ENCODE results near the gene GPATCH4.
"Not testable (repeated sequence)": the region's sequence is repeated elsewhere in the genome, so short reads cannot be mapped to it uniquely, and the experiment has no call there.

The GPATCH4 gene

DNA sequence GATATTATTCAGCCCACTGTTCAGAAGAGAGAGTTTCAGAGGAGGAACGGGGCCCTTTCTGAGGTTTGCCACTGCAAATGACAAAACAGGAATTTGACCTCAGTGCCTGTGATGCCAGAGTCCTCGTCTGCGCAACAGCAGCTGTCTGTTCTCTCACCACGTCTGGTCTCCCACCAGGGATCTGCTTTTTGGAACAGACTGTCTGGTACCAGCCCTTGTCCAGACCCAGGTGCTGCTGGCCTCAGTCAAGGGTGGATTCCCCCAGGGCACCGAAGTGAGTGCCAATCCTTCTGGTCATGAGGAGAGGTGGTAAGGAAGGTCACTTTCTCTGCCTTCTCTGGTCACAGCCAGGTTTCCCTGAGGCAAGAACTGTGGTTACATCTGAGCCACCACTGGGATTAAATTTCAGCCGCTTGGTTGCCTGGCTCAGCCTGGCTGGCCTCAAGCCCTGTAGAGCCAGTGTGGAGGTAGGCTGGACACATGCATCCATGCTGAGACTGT, 38.4 kb upstream of the GPATCH4 start:
- no peaks in the 10 kb centered on the region for H3K9me3 Mint-ChIP-seq
- H3K36me3 Mint-ChIP-seq (ENCODE audit: low read depth) = no peaks in the 10 kb centered on the region
- H3K4me1 Mint-ChIP-seq (ENCODE audit: low read depth) = peaks cover 25% of the 10 kb centered on the region
- H3K4me3 Mint-ChIP-seq = no peak overlapping the region
- H3K27me3 Mint-ChIP-seq = peaks cover 70% of the 10 kb centered on the region
- no peak overlapping the region for H3K27ac Mint-ChIP-seq

DNA sequence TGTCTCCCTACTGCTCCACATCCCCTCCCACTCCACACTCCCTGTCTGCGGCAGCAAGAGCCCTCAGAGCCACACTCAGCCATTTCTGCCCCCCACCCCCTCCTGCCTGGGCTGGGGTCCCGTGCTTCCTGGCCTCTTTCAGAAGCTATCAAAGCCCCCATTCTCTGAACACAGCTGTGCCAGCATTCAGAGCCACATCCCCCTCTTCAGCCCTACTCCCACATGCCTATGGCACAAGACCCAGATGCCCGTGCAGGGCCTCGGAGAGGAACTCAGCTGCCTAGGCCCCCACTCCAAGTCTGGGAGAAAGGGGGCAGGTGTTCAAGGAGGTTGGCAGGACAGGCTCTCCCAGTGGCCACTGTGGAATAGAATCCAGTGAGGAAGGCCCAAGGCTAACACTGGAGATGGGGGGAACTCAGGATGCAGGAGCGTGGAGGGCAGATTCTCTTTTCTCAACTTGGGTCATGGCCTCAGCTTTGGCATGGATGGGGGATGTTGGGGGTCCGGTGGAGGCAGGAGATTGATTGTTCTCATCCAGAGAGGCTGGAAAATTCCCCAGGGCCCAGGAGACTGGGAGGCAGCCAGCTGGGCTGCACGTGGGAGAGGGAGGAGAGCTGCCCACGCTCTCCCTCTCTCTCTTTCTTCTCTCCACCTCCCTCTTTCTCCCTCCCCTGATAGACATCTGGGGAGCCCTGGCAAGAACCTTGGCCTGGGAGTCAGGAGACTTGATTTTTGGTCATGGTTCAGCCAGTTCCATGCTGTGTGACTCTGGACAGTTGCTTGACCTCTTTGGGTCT, 37.1 kb upstream of the GPATCH4 start:
- peaks cover 19% of the 10 kb centered on the region for H3K4me1 Mint-ChIP-seq (ENCODE audit: low read depth)
- peaks cover 67% of the 10 kb centered on the region for H3K27me3 Mint-ChIP-seq

DNA sequence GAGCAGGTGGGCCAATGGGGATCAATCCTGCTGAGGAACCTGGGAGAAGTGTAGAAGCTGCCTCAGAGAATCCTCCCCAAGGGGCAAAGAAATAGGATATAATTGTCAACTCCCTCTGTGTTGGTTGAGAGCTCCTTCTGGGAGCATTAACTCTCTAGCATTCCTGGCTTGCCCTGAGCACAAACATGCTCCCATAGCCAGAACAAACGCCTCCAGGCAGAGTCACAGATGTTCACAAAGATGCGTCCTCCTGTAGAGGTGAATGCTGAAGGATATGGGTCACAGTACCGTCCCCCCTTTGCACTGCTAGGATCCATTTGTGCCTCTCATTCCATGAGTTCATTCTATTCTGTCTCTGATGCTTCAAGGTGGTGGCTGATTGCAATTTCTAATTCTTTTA, 31.1 kb upstream of the GPATCH4 start:
- Mint-ChIP-seq H3K9me3 (no peaks in the 10 kb centered on the region), H3K4me1 (ENCODE audit: low read depth) (no peaks in the 10 kb centered on the region), H3K36me3 (ENCODE audit: low read depth) (no peaks in the 10 kb centered on the region), H3K4me3 (no peak overlapping the region), H3K27me3 (peaks cover 60% of the 10 kb centered on the region), H3K27ac (no peak overlapping the region)

More for the DNA sequence above, 37.1 kb upstream of the GPATCH4 start:
- no peak overlapping the region for H3K27ac Mint-ChIP-seq
- H3K4me3 Mint-ChIP-seq = no peak overlapping the region
- H3K36me3 Mint-ChIP-seq (ENCODE audit: low read depth) = no peaks in the 10 kb centered on the region
- H3K9me3 Mint-ChIP-seq = no peaks in the 10 kb centered on the region

DNA sequence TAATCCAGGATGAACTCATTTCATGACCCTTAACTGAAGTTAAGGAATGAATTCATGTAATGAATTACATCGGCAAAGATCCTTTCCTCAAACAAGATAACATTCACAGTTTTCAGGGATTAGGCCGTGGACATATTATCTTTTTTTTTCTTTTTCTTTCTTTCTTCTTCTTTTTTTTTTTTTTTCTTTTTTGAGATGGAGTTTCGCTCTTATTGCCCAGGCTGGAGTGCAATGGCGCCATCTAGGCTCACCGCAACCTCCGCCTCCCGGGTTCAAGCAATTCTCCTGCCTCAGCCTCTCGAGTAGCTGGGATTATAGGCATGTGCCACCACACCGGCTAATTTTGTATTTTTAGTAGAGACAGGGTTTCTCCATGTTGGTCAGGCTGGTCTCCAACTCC, 29.9 kb upstream of the GPATCH4 start:
- peaks cover 61% of the 10 kb centered on the region for H3K27me3 Mint-ChIP-seq
- H3K9me3 Mint-ChIP-seq; H3K27ac Mint-ChIP-seq; H3K4me3 Mint-ChIP-seq; H3K4me1 Mint-ChIP-seq (ENCODE audit: low read depth); H3K36me3 Mint-ChIP-seq (ENCODE audit: low read depth): not testable (repeated sequence)

DNA sequence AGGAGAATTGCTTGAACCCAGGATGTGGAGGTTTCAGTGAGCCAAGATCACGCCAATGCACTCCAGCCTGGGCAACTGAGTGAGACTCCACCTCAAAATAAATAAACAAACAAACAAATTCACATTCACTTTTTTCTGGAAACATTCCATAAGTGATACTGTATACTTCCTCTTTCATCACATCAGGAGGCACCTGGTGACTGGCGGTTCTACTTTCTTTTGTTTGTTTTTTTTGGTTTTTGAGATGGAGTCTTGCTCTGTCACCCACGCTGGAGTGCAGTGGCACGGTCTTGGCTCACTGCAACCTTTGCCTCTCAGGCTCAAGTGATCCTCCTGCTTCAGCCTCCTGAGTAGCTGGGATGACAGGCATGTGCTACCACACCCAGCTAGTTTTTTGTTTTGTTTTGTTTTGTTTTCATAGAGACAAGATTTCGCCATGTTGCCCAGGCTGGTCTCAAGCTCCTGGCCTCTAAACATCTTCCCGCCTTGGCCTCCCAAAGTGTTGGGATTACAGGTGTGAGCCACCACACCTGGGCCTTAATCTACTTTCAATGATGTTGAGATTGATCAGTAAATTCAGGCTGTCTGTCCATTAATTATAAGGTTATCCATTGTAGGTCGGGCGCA, 28.7 kb upstream of the GPATCH4 start:
- Mint-ChIP-seq H3K4me3 (no peak overlapping the region), H3K4me1 (ENCODE audit: low read depth) (peaks cover 7% of the 10 kb centered on the region), H3K9me3 (no peaks in the 10 kb centered on the region), H3K27ac (no peak overlapping the region), H3K36me3 (ENCODE audit: low read depth) (no peaks in the 10 kb centered on the region), H3K27me3 (peaks cover 64% of the 10 kb centered on the region)

DNA sequence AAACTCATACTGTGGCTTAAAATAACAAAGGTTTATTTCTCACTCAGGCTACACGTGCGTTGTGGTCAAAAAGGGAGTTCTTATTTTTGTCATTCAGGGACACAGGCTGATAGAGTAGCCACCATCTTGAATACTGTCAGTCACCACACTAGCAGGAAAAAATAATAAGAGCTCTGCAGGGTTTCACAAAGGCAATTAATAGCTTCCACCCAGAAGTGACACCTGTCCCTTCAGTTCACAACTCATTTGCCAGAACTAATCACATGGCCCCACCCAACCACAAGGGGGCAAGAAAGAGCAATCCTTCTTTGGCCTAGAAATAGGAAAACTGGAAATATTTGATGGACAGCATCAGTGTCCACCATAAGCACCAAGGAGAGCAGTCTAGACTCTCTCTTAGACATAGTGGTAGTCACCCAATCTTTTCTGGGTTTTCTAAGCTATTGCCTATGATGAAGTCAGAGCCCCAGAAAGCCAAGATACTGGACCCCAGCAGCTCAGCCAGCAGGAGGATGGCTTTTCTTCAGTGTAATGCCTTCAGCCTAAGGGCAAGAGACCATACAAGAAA, 26.1 kb upstream of the GPATCH4 start:
- Mint-ChIP-seq H3K4me1 (ENCODE audit: low read depth) (peaks cover 10% of the 10 kb centered on the region), H3K36me3 (ENCODE audit: low read depth) (no peaks in the 10 kb centered on the region), H3K27me3 (peaks cover 66% of the 10 kb centered on the region), H3K27ac (no peak overlapping the region), H3K9me3 (no peaks in the 10 kb centered on the region), H3K4me3 (no peak overlapping the region)

DNA sequence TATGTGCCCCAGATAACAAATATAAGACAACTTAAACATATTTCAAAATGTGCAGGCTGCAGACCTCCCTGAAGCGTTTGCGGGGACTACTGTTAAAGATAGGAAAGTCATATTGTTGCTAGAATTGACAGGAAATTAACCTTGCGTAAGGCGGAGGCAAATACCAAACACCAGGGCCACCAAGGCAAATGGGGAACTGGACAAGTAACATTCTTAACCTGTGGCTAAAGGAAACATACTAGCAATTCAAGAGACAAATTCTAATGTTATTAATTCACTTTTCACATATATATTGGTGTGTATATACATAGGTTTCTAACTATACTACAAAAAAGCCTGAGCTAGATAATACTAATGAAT, 24.8 kb upstream of the GPATCH4 start:
- Mint-ChIP-seq H3K27ac (no peak overlapping the region), H3K9me3 (no peaks in the 10 kb centered on the region), H3K4me1 (ENCODE audit: low read depth) (peaks cover 10% of the 10 kb centered on the region), H3K36me3 (ENCODE audit: low read depth) (no peaks in the 10 kb centered on the region), H3K27me3 (peaks cover 65% of the 10 kb centered on the region), H3K4me3 (peak overlapping the region; percentile 63)

DNA sequence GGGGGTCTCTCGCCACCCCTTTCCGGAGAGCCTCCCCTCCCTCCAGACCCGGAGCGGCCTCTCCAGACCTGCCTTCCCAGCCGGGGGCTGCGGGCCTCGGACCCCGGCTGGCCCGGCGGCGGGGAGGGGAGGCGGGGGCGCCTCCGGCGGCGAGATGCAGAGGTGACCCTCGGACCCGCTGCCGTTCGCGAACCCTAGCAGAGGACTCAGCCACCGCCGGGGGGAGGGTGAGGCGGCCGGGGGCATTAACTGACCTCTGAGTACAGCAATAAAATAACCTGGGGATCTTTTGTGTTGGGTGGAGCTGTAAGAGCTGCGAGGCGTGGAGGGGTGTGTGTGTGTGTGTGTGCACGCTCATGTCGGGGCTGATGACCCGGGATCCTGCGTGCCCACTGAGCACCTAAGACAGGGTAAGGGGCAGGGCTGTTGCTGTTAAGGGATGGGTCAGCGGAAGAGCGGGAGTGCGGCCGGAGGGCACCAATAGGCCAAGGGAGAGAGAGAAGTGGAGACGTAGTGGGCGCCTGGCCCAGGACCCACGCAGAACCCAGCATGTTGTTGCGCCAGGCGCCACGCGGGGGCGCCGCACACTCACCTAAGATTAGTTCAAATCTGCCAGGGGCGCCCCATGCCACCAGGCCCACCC, 24.3 kb upstream of the GPATCH4 start:
- Mint-ChIP-seq H3K4me3 (peak overlapping the region; percentile 63), H3K9me3 (no peaks in the 10 kb centered on the region), H3K36me3 (ENCODE audit: low read depth) (no peaks in the 10 kb centered on the region), H3K27me3 (peaks cover 65% of the 10 kb centered on the region), H3K27ac (no peak overlapping the region), H3K4me1 (ENCODE audit: low read depth) (peaks cover 10% of the 10 kb centered on the region)

DNA sequence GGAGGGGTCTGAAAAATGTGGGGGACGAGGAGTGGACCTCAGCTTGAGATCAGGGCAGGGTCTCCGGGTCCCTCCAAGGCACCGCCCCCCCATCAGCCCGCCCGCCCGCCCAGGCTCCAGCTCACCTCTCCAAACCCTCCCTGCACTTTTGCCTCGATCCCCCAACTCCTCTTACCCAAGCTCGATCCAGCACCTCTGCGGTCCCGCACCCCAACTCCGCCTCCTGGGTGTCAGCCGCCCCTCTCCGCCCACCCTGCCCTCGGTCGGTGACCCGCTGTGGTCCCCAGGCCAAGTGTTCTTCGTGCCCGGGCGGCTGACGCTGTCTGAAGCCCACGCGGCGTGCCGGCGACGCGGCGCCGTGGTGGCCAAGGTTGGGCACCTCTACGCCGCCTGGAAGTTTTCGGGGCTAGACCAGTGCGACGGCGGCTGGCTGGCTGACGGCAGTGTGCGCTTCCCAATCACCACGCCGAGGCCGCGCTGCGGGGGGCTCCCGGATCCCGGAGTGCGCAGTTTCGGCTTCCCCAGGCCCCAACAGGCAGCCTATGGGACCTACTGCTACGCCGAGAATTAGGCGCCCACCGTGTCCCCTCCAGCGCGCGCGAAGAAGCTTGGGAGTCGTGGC, 23.6 kb upstream of the GPATCH4 start:
- Mint-ChIP-seq H3K27me3 (peaks cover 67% of the 10 kb centered on the region), H3K27ac (no peak overlapping the region), H3K9me3 (no peaks in the 10 kb centered on the region), H3K4me1 (ENCODE audit: low read depth) (peaks cover 10% of the 10 kb centered on the region), H3K36me3 (ENCODE audit: low read depth) (no peaks in the 10 kb centered on the region), H3K4me3 (peak overlapping the region; percentile 23)

DNA sequence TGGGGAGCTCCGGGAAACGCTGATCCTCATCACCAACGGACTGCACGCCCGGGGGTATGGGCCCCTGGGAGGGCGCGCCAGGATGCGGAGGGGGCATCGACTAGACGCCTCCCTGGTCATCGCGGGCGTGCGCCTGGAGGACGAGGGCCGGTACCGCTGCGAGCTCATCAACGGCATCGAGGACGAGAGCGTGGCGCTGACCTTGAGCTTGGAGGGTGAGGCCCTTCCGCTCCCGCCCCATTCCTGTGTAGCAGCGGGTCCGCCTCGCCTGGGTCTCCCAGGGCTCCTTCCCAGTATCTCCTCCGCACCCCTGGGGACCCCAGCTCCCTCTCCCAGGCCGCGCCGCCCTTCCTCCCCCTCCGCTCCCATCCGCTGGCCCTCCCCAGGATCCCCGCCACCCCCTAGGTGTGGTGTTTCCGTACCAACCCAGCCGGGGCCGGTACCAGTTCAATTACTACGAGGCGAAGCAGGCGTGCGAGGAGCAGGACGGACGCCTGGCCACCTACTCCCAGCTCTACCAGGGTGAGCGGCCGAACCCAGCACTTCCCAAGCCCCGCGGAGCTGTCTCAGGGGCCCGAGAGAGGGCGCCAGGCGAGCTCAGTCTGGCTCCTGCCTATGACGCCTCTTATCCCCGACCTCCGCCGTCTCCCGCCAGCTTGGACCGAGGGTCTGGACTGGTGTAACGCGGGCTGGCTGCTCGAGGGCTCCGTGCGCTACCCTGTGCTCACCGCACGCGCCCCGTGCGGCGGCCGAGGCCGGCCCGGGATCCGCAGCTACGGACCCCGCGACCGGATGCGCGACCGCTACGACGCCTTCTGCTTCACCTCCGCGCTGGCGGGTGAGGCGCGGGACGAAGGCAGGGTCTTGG, 22.9 kb upstream of the GPATCH4 start:
- Mint-ChIP-seq H3K4me3 (peak overlapping the region; percentile 23), H3K4me1 (ENCODE audit: low read depth) (peaks cover 10% of the 10 kb centered on the region), H3K36me3 (ENCODE audit: low read depth) (no peaks in the 10 kb centered on the region), H3K27me3 (peaks cover 67% of the 10 kb centered on the region), H3K9me3 (no peaks in the 10 kb centered on the region), H3K27ac (no peak overlapping the region)

DNA sequence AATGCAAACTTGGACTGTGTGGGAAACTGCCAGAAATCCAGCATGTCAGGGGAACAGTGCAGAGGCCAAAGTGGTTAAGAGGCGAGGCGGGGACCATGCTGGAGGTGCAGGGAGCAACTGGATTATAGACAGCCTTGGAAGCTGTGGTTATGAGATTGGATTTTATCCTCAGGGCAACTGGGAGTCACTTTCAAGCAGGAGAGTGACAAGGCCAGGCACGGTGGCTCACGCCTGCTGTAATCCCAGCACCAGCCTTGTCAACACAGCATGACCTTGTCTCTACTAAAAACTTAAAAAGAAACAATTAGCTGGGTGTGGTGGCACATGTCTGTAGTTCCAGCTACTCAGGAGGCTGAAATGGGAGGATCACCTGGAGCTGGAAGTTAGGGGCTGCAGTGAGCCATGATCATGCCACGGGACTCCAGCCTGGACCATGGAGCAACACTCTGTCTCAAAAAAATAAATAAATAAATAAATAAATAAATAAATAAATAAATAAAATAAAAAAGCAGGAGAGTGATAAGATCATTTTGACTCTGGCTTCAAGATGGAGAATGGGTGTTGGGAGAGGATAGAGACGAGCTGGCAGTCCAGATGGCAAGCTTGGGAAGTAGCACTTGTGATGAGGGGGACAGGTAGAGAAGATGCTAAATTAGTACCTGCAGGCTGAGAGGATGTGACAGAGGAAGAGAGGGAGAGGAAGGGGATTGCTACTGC, 21.5 kb upstream of the GPATCH4 start:
- Mint-ChIP-seq H3K9me3 (no peaks in the 10 kb centered on the region), H3K27ac (no peak overlapping the region), H3K4me3 (no peak overlapping the region), H3K36me3 (ENCODE audit: low read depth) (no peaks in the 10 kb centered on the region), H3K27me3 (peaks cover 67% of the 10 kb centered on the region), H3K4me1 (ENCODE audit: low read depth) (peaks cover 13% of the 10 kb centered on the region)

DNA sequence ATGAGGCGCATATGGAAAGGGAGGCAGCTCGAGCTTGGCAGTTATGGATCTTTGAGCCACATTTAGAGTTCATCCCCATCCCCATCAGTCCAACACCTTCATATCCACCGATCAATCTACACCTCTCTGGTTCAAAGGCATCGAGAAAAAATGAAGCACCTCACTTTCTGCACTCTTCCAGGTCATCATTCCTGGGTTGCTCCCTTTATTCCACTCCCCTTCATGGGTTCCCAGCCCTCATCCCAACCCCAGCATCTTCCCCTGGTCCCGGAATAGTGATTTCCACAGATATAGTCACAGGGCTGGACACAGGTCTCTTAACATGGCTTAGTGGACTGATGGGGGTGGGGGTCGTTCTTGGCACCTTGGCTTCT, 18.3 kb upstream of the GPATCH4 start:
- peaks cover 69% of the 10 kb centered on the region for H3K27me3 Mint-ChIP-seq

DNA sequence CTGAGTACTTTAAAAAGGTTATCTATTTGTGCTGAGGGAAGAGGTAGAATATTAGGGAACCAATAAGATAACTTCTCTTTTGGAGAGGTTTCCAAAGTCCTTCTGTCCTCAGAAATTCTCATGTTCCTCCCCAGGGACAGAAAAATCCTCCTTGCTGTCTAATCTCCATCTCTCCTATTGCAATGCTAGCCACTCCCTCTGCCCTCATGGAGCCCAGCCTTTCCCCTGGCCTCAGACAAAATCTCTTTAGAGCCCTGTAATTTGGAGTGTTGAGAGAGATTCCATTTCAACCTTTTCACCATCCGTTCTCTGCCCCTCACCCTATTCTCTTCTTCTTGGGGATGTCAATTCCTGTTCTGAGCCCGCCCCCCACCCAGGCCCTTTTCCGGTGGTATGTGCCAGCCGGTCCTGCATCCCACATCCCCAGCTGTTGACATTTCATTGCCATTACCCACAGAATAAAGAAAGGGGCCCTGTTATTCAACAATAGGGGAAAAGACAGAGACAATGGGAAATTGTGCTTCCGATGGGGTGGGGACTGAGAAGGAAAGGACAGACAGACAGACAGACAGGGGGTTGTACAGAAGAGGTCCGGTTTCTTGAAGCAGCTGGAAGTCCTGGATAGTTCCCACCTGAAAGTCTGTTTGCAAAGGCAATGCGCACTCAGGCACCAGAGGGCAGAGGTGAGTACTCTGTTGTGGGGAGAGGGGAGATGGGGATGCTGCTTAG, 17.7 kb upstream of the GPATCH4 start, which contains the start of gene HAPLN2:
Gene HAPLN2, plus strand, starts transcription at position 563 of the 729 bp plus-strand sequence. CDS start 4,076 bp downstream, outside the sequence.
- no peaks in the 10 kb centered on the region for H3K9me3 Mint-ChIP-seq
- H3K36me3 Mint-ChIP-seq (ENCODE audit: low read depth) = no peaks in the 10 kb centered on the region
- H3K4me3 Mint-ChIP-seq = no peak within 1 kb of the TSS
- peaks cover 3% of the 10 kb centered on the region for H3K4me1 Mint-ChIP-seq (ENCODE audit: low read depth)
- H3K27me3 Mint-ChIP-seq = peaks cover 68% of the 10 kb centered on the region
- H3K27ac Mint-ChIP-seq = no peak within 1 kb of the TSS

More for the DNA sequence above, 18.3 kb upstream of the GPATCH4 start:
- no peaks in the 10 kb centered on the region for H3K9me3 Mint-ChIP-seq
- no peaks in the 10 kb centered on the region for H3K36me3 Mint-ChIP-seq (ENCODE audit: low read depth)
- no peak overlapping the region for H3K4me3 Mint-ChIP-seq
- H3K27ac Mint-ChIP-seq = no peak overlapping the region
- peaks cover 6% of the 10 kb centered on the region for H3K4me1 Mint-ChIP-seq (ENCODE audit: low read depth)

All from stimulated activated naive CD8-positive, alpha-beta T cell treated with anti-CD3 and anti-CD28 coated beads, Interleukin-15, Interleukin-2, amounts not matched to agents 100 ng/mL and 50 ng/mL, for 24 hours (primary cell).